Stomach (tissue), 9 donors: ENCODE results near the gene FLYWCH1. TPM values are rescaled to one million over a fixed set of nuclear protein-coding genes. Genes with fewer than 3 reads are reported as not detected.

Experiments used
- DNase-seq, 2 donors: peaks; one replicate each; pipeline versions ENCODE4 v3.0.0 to v3.0.0-alpha.2; 2013 to 2019
- H3K27ac ChIP-seq, 5 donors: fragments of 200-600 bp in 4 of 5; sonication (generic) in 4 of 5; one replicate each; pipeline ENCODE4 v1.5.1; 2013 to 2019; ENCODE audit warnings: mild to moderate bottlenecking in 1 of 5, moderate library complexity in 1 of 5
- H3K27me3 ChIP-seq, 3 donors: fragments of 200-600 bp; sonication (generic); one replicate each; pipeline ENCODE4 v1.5.1; 2017 to 2019; ENCODE audit warnings: mixed run types in 1 of 3
- H3K36me3 ChIP-seq, 4 donors: fragments of 200-600 bp; sonication (generic); 1 replicate in 3 of 4; 2 replicates in 1 of 4; pipeline ENCODE4 v1.5.1; 2016 to 2019
- H3K4me1 ChIP-seq, 4 donors: fragments of 200-600 bp; sonication (generic); one replicate each; pipeline ENCODE4 v1.5.1; 2016 to 2019
- H3K4me3 ChIP-seq, 4 donors: fragments of 200-600 bp; sonication (generic) in 3 of 4; one replicate each; pipeline ENCODE4 v1.5.1; 2016 to 2019; ENCODE audit warnings: mild to moderate bottlenecking in 1 of 4
- H3K9me3 ChIP-seq, 4 donors: fragments of 200-600 bp; sonication (generic); one replicate each; pipeline ENCODE4 v1.5.1; 2016 to 2019
- CTCF ChIP-seq, 7 experiments: fragments of 450-650 bp in 4 of 7; fragments of 200-600 bp in 3 of 7; sonication (generic) in 3 of 7; IDR thresholded peaks; one replicate each; pipeline ENCODE4 v1.5.1; 2016 to 2019; ENCODE audit warnings: antibody characterized with exemption in 7 of 7, control low read depth in 2 of 7, mild to moderate bottlenecking in 1 of 7
- EP300 ChIP-seq: sonication (generic); formaldehyde crosslinking; IDR thresholded peaks from one replicate; pipeline ENCODE4 v1.6.1; 2017; ENCODE audit warnings: antibody characterized with exemption
- POLR2A ChIP-seq, 4 donors: fragments of 450-650 bp; IDR thresholded peaks; one replicate each; pipeline ENCODE4 v1.6.1; 2016; ENCODE audit warnings: antibody characterized with exemption in 4 of 4, control low read depth in 2 of 4, mild to moderate bottlenecking in 1 of 4, moderate library complexity in 1 of 4
- POLR2AphosphoS5 ChIP-seq, 3 donors: sonication (generic); formaldehyde crosslinking; IDR thresholded peaks; one replicate each; pipeline ENCODE4 v1.6.1; 2016; ENCODE audit warnings: antibody characterized with exemption in 3 of 3
- WGBS, 5 donors: extraction: QIAGEN DNeasy Blood & Tissue Kit in 3 of 5; methylation state at CpG; one replicate each; pipeline versions ENCODE4 v1.1.5 to v1.1.7; 2013 to 2018; 5-methylcytosine and 5-hydroxymethylcytosine counted together
- intact Hi-C: fragments of 100-400 bp; cut with DNase I; formaldehyde crosslinking; loops from one replicate; pipeline ENCODE4 v1.15.1; 2023; ENCODE audit warnings: low total_unique reads
- polyA plus RNA-seq, 3 donors: library from polyadenylated mRNA; stranded (reverse); fragments of 200-250 nt; gene quantifications; one replicate each; pipeline ENCODE4 v1.2.3, GENCODE V29; 2013
- total RNA-seq, 5 donors: library from RNA; depleted of rRNA; stranded (reverse); fragments of >200 nt; gene quantifications; one replicate each; pipeline versions ENCODE4 v1.1.0 to v1.2.3, GENCODE V29; 2014 to 2016
- donor health status: healthy with polysubstance abuse.
- donor health status: Bipolar disorder and iron deficiency.
- donor health status: healthy.

Gene FLYWCH1
- total and polyA plus RNA-seq, 8 donors = 8.1 to 121 (median 17.6) TPM

- TF ChIP-seq POLR2A (IDR thresholded peaks at IDR 0.05) (no peak), EP300 (no peak), POLR2AphosphoS5 (IDR thresholded peaks at IDR 0.05) (no peak)
- 82 to 90% (median 86%) methylated on average over 13 of the region's 13 CpGs for WGBS, 5 donors
- H3K9me3 ChIP-seq = no peaks in the 10 kb centered on the region
- intact Hi-C loops = no loop called here
- H3K27ac ChIP-seq = no peak overlapping the region
- peaks cover 11 to 46% (median 34%) of the 10 kb centered on the region in 4 donors for H3K36me3 ChIP-seq
- no peak overlapping the region for H3K4me3 ChIP-seq
- no peaks in the 10 kb centered on the region for H3K27me3 ChIP-seq
- DNase-seq = no peak
- peaks cover 8 to 32% (median 23%) of the 10 kb centered on the region in 4 donors for H3K4me1 ChIP-seq
Observed at GRCh38 chr16:2915196-2915929, 3.6 kb downstream of the FLYWCH1 start.

- WGBS, 5 donors = 9 to 12% (median 10%) methylated on average over 13 of the region's 13 CpGs
- intact Hi-C loops = loop anchor here (5.0 kb wide), 1 partner anchor 47 kb away; no protein-coding TSS in a partner anchor
- peak overlapping the region; percentile 37 to 77 (median 60) for H3K27ac ChIP-seq
Observed at GRCh38 chr16:2919511-2920255, 8.0 kb downstream of the FLYWCH1 start.

GRCh38 chr16:2923481-2923880 is 11.8 kb downstream of the FLYWCH1 start:
- peaks cover 0 to 31% (median 17%) of the 10 kb centered on the region in 4 donors for H3K4me1 ChIP-seq
- 93 to 97% (median 95%) methylated on average over 14 of the region's 14 CpGs for WGBS, 5 donors
- no peaks in the 10 kb centered on the region for H3K27me3 ChIP-seq
- H3K27ac ChIP-seq = no peak overlapping the region
- intact Hi-C loops = loop anchor here (5.0 kb wide), 1 partner anchor 51 kb away; no protein-coding TSS in a partner anchor
- no peaks in the 10 kb centered on the region for H3K9me3 ChIP-seq
- H3K36me3 ChIP-seq = peaks cover 0 to 40% (median 26%) of the 10 kb centered on the region in 4 donors
- DNase-seq = no peak
- no peak for TF ChIP-seq POLR2A (IDR thresholded peaks at IDR 0.05)
- H3K4me3 ChIP-seq = no peak overlapping the region

More at GRCh38 chr16:2919511-2920255, 8.0 kb downstream of the FLYWCH1 start:
- H3K4me1 ChIP-seq = peaks cover 0 to 12% (median 5%) of the 10 kb centered on the region in 4 donors
- H3K36me3 ChIP-seq = peaks cover 4 to 68% (median 51%) of the 10 kb centered on the region in 4 donors
- no peaks in the 10 kb centered on the region for H3K9me3 ChIP-seq
- TF ChIP-seq CTCF (IDR thresholded peaks at IDR 0.05) (peak in 5 of 7 experiments; percentile 85 to 98 (median 93)), POLR2A (IDR thresholded peaks at IDR 0.05) (no peak), POLR2AphosphoS5 (IDR thresholded peaks at IDR 0.05) (peak in 1 of 3 donors; percentile 41)
- peak; percentile 62 to 89 for DNase-seq
- H3K4me3 ChIP-seq = no peak overlapping the region
- H3K27me3 ChIP-seq = no peaks in the 10 kb centered on the region

GRCh38 chr16:2924901-2925755 is 13.4 kb downstream of the FLYWCH1 start:
- no peaks in the 10 kb centered on the region for H3K27me3 ChIP-seq
- no peak for TF ChIP-seq EP300
- no peak for TF ChIP-seq CTCF (IDR thresholded peaks at IDR 0.05)
- no peak for TF ChIP-seq POLR2A (IDR thresholded peaks at IDR 0.05)
- TF ChIP-seq POLR2AphosphoS5 (IDR thresholded peaks at IDR 0.05) = no peak
- peaks cover 0 to 20% (median 13%) of the 10 kb centered on the region in 4 donors for H3K4me1 ChIP-seq
- no peaks in the 10 kb centered on the region for H3K9me3 ChIP-seq
- 73 to 82% (median 78%) methylated on average over 34 to 42 of the region's 42 CpGs for WGBS, 5 donors
- no peak overlapping the region for H3K27ac ChIP-seq
- peak in 1 of 2 donors; percentile 49 for DNase-seq
- peaks cover 7 to 45% (median 38%) of the 10 kb centered on the region in 4 donors for H3K36me3 ChIP-seq
- intact Hi-C loops = loop anchor here (5.0 kb wide), 1 partner anchor 53 kb away; no protein-coding TSS in a partner anchor
- H3K4me3 ChIP-seq = no peak overlapping the region
